K562 (cell line): ENCODE results near the gene KLK13. TPM values are rescaled to one million over a fixed set of nuclear protein-coding genes. Genes with fewer than 3 reads are reported as not detected.

ENCODE experiments used
- ARHGAP35 ChIP-seq: fragments of 450-650 bp; IDR thresholded peaks from 2 replicates; pipeline ENCODE4 v1.6.1; 2018; ENCODE audit not compliant: partially characterized antibody
- ATF7 ChIP-seq: fragments of 450-650 bp; IDR thresholded peaks from 2 replicates; pipeline ENCODE4 v1.7.1; 2014; ENCODE audit warnings: mild to moderate bottlenecking, moderate library complexity
- CAMTA2 ChIP-seq: fragments of 250-450 bp; sonication (Bioruptor Pico); conservative IDR thresholded peaks from 2 replicates; pipeline ENCODE4 v1.5.1; 2022
- CBX1 ChIP-seq: sonication (generic); IDR thresholded peaks from 2 replicates; pipeline ENCODE4 v1.6.1; 2016; ENCODE audit warnings: antibody characterized with exemption, low read depth, mild to moderate bottlenecking
- CEBPZ ChIP-seq: fragments of 150-350 bp; IDR thresholded peaks from 2 replicates; pipeline ENCODE4 v1.6.1; 2014; ENCODE audit warnings: low read depth, mild to moderate bottlenecking, low read length, borderline replicate concordance
- HLTF ChIP-seq: fragments of 450-650 bp; IDR thresholded peaks from 2 replicates; pipeline ENCODE4 v1.6.1; 2016
- NONO ChIP-seq, 2 experiments: fragments of 200-400 bp in 1 of 2; fragments of 450-650 bp in 1 of 2; formaldehyde crosslinking in 1 of 2; IDR thresholded peaks; 2 replicates each; pipeline ENCODE4 v1.6.1; 2017; ENCODE audit warnings: low read depth in 2 of 2, mild to moderate bottlenecking in 2 of 2, moderate library complexity in 2 of 2, low read length in 1 of 2
- PRPF4 ChIP-seq: fragments of 200-400 bp; formaldehyde crosslinking; IDR thresholded peaks from one replicate; pipeline ENCODE4 v1.6.1; 2017; ENCODE audit warnings: low read length, low read depth, mild to moderate bottlenecking; ENCODE audit not compliant: insufficient read depth, poor library complexity, severe bottlenecking
- TEAD2 ChIP-seq: fragments of 450-650 bp; IDR thresholded peaks from 2 replicates; pipeline ENCODE4 v1.6.1; 2016; ENCODE audit warnings: missing genetic modification characterization, control low read depth, missing compliant biosample characterization
- UBTF ChIP-seq, 2 experiments: IDR thresholded peaks; 2 replicates each; pipeline ENCODE4 v1.6.1; 2012; ENCODE audit warnings: improper control_type of control experiment in 2 of 2, low read depth in 2 of 2, low read length in 2 of 2, borderline replicate concordance in 1 of 2
- ZNF174 ChIP-seq: fragments of 250-450 bp; sonication (Bioruptor Pico); IDR thresholded peaks from 2 replicates; pipeline ENCODE4 v1.4.0; 2020; ENCODE audit warnings: mild to moderate bottlenecking
- polyA plus RNA-seq, 8 experiments: library from polyadenylated mRNA; depleted of rRNA in 4 of 8; stranded (reverse) in 5 of 8; unstranded in 3 of 8; fragments of >200 nt; fragmentation: Nextera tagmentation in 2 of 8; fragmentation: Illumina TruSeq in 1 of 8; extraction: Ambion mirVana in 2 of 8; extraction: Trizol in 1 of 8; gene quantifications; 2 replicates each; pipeline versions ENCODE4 v1.2.1 to v1.2.3, GENCODE V29; 2011 to 2014; ENCODE audit warnings: inconsistent platforms in 1 of 8, missing spikeins in 1 of 8
- total RNA-seq, 7 experiments: library from RNA; depleted of rRNA in 6 of 7; stranded (reverse); fragments of >200 nt in 6 of 7; fragmentation: Illumina TruSeq in 2 of 7; extraction: Trizol in 2 of 7; gene quantifications; 2 replicates each; pipeline versions ENCODE4 v1.2.1 to v1.2.3, GENCODE V29; 2011 to 2021; ENCODE audit warnings: low replicate concordance in 1 of 7
- TF ChIP-seq, protein P1 (sequence below), 2 experiments: IDR thresholded peaks in 1 of 2; conservative IDR thresholded peaks in 1 of 2; 2 replicates each; pipeline ENCODE4 v1.6.1; 2016; ENCODE audit warnings: low read depth in 2 of 2, mild to moderate bottlenecking in 1 of 2, missing compliant biosample characterization in 1 of 2, missing genetic modification characterization in 1 of 2, moderate library complexity in 1 of 2
- TF ChIP-seq, protein P2 (sequence below): fragments of 250-450 bp; sonication (Bioruptor Pico); IDR thresholded peaks from 2 replicates; pipeline ENCODE4 v1.5.0; 2021; ENCODE audit warnings: mild to moderate bottlenecking, moderate library complexity

Gene KLK13
- total and polyA plus RNA-seq, 9 of the 15 experiments (the other 6 are each of a cell fraction or from before 2014, with no cell fraction given): 0.72 to 9.0 (median 2.3) TPM

GRCh38 chr19:51107406-51108065, 42.6 kb upstream of the KLK13 start (continued):
- TF ChIP-seq, protein P1, sequence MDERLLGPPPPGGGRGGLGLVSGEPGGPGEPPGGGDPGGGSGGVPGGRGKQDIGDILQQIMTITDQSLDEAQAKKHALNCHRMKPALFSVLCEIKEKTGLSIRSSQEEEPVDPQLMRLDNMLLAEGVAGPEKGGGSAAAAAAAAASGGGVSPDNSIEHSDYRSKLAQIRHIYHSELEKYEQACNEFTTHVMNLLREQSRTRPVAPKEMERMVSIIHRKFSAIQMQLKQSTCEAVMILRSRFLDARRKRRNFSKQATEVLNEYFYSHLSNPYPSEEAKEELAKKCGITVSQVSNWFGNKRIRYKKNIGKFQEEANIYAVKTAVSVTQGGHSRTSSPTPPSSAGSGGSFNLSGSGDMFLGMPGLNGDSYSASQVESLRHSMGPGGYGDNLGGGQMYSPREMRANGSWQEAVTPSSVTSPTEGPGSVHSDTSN (CRISPR knock-in tag; IDR thresholded peaks at IDR 0.05; ENCODE audit: low read depth): peak; percentile 32
- TF ChIP-seq, protein P1 (tag; conservative IDR thresholded peaks at IDR 0.05; ENCODE audit: low read depth): peak; percentile 72
- TF ChIP-seq CAMTA2 (CRISPR knock-in tag): no peak
- no peak for TF ChIP-seq ZNF174 (CRISPR knock-in tag)
- TF ChIP-seq TEAD2 (tag): no peak
- TF ChIP-seq, protein P2, sequence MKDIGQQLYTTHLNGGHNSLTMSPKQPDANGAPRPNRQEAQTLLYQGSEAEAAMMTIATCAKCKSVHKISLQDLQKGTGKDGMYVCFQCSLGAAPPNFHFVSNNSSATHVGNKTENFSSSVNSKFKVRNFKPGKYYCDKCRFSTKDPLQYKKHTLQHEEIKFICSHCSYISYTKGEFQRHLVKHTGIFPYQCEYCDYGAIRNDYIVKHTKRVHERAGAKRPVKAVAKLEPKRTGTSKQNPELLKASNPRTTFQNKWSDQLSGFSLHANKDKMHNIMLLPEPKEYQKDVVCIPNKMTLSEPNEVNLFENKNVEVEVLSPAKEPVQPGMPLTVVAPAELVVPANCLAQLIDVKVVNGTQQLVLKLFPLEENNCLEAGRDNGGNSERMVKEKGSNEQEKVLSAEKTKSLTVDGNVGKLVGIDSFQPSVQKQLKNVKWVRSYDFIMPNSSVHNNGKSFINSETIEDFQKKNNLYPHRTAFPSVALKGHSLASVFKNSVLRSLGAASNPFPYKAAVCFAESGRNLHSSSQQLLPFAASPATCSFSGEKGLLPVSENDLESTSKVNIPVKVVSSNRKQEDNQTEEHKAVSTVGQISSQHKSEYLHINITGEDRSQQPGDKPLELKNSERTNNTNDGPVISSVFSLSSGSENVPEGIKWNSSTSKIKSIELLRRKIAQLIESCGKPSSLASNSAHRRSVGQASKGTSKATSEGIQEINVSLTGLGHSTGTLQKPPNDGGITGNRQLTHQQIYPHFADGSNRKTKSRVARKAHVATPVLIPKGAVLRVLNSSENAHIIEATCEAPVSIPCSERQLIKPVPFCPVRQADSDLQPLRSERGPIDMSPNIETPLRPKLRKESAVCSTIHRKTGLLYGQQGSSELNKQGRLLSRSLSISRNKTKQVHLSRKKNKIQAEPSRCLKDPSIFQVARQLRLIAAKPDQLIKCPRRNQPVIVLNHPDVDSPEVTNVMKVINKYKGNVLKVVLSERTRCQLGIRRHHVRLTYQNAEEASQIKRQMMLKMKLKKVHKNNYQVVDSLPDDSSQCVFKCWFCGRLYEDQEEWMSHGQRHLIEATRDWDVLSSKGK (CRISPR knock-in tag): no peak
- TF ChIP-seq PRPF4: no peak
- TF ChIP-seq UBTF (IDR thresholded peaks at IDR 0.05; ENCODE audit: borderline replicate concordance in 1 of 2, low read depth in 2 of 2, low read length in 2 of 2): no peak
- TF ChIP-seq HLTF: no peak
- 0 out of 4 replicates have a peak, but pooled peaks of 1 of the 2 experiments have one; percentile 13 for TF ChIP-seq NONO (IDR thresholded peaks at IDR 0.05; ENCODE audit: low read depth in 2 of 2, low read length in 1 of 2)
- TF ChIP-seq CEBPZ: no peak
- no peak for TF ChIP-seq CBX1
- TF ChIP-seq ARHGAP35: no peak
- no peak; the same call in 1 of the 2 replicates for TF ChIP-seq ATF7
